ENCODE data around the gene SERAC1. TPM values are rescaled to one million over a fixed set of nuclear protein-coding genes. Genes with fewer than 3 reads are reported as not detected.

Gene SERAC1
- total and polyA plus RNA-seq, 4 donors: 3.1 to 10.1 (median 4.8) TPM

GRCh38 chr6:158080849-158081656, 87.0 kb downstream of the SERAC1 start:
- no peak for ATAC-seq (ENCODE audit: insufficient read depth, low FRiP score)
- 78 to 89% methylated on average over 18 of the region's 18 CpGs for WGBS, 2 donors
- no peak overlapping the region for H3K9ac ChIP-seq (ENCODE audit: insufficient read depth in 1 of 2, low read length in 2 of 2)
- H3K36me3 ChIP-seq (ENCODE audit: control insufficient read depth in 4 of 4, insufficient read depth in 4 of 4, low read length in 4 of 4): peaks cover 0 to 28% (median 10%) of the 10 kb centered on the region in 4 donors
- no peaks in the 10 kb centered on the region for H3K4me1 ChIP-seq (ENCODE audit: control insufficient read depth in 5 of 5, insufficient read depth in 5 of 5, low read length in 5 of 5)
- H3K4me3 ChIP-seq: no peak overlapping the region
- no peak overlapping the region for H3K27ac ChIP-seq (ENCODE audit: low read depth in 1 of 2, low read length in 1 of 2)
- TF ChIP-seq CTCF (IDR thresholded peaks at IDR 0.05; ENCODE audit: control extremely low read depth, extremely low read depth): no peak
- no peak for DNase-seq
- H3K9me3 ChIP-seq (ENCODE audit: control insufficient read depth in 4 of 4, insufficient read depth in 3 of 4, low read length in 3 of 4): no peaks in the 10 kb centered on the region
- no peaks in the 10 kb centered on the region for H3K27me3 ChIP-seq (ENCODE audit: control insufficient read depth in 3 of 3, insufficient read depth in 3 of 3, low read length in 2 of 3)

GRCh38 chr6:158078320-158078719, 89.7 kb downstream of the SERAC1 start:
- H3K27ac ChIP-seq (ENCODE audit: low read depth in 1 of 2, low read length in 1 of 2): no peak overlapping the region
- DNase-seq (no peak), ATAC-seq (ENCODE audit: insufficient read depth, low FRiP score) (no peak)
- H3K36me3 ChIP-seq (ENCODE audit: control insufficient read depth in 4 of 4, insufficient read depth in 4 of 4, low read length in 4 of 4): peaks cover 0 to 20% (median 7%) of the 10 kb centered on the region in 4 donors
- no peaks in the 10 kb centered on the region for H3K27me3 ChIP-seq (ENCODE audit: control insufficient read depth in 3 of 3, insufficient read depth in 3 of 3, low read length in 2 of 3)
- H3K4me1 ChIP-seq (ENCODE audit: control insufficient read depth in 5 of 5, insufficient read depth in 5 of 5, low read length in 5 of 5): no peaks in the 10 kb centered on the region
- H3K4me3 ChIP-seq: no peak overlapping the region
- H3K9ac ChIP-seq (ENCODE audit: insufficient read depth in 1 of 2, low read length in 2 of 2): no peak overlapping the region
- H3K9me3 ChIP-seq (ENCODE audit: control insufficient read depth in 4 of 4, insufficient read depth in 3 of 4, low read length in 3 of 4): no peaks in the 10 kb centered on the region
- no peak for TF ChIP-seq CTCF (IDR thresholded peaks at IDR 0.05; ENCODE audit: control extremely low read depth, extremely low read depth)
- 80 to 97% methylated on average over 7 of the region's 7 CpGs for WGBS, 2 donors

- Histone ChIP-seq H3K36me3 (ENCODE audit: control insufficient read depth in 4 of 4, insufficient read depth in 4 of 4, low read length in 4 of 4) (peaks cover 0 to 20% (median 7%) of the 10 kb centered on the region in 4 donors), H3K9ac (ENCODE audit: insufficient read depth in 1 of 2, low read length in 2 of 2) (no peak overlapping the region), H3K27me3 (ENCODE audit: control insufficient read depth in 3 of 3, insufficient read depth in 3 of 3, low read length in 2 of 3) (no peaks in the 10 kb centered on the region), H3K4me1 (ENCODE audit: control insufficient read depth in 5 of 5, insufficient read depth in 5 of 5, low read length in 5 of 5) (no peaks in the 10 kb centered on the region), H3K9me3 (ENCODE audit: control insufficient read depth in 4 of 4, insufficient read depth in 3 of 4, low read length in 3 of 4) (no peaks in the 10 kb centered on the region), H3K27ac (ENCODE audit: low read depth in 1 of 2, low read length in 1 of 2) (no peak overlapping the region), H3K4me3 (no peak overlapping the region)
- DNase-seq: no peak
- WGBS, 2 donors: 95 to 97% methylated on average over 10 of the region's 10 CpGs
- TF ChIP-seq CTCF (IDR thresholded peaks at IDR 0.05; ENCODE audit: control extremely low read depth, extremely low read depth): no peak
- ATAC-seq (ENCODE audit: insufficient read depth, low FRiP score): no peak
These were observed 90.4 kb downstream of the SERAC1 start for GRCh38 chr6:158077676-158078075.

Data from lung (tissue), 12 donors.